ENCODE data around the gene ZNF324B. TPM values are rescaled to one million over a fixed set of nuclear protein-coding genes. Genes with fewer than 3 reads are reported as not detected.

Gene ZNF324B
- 6.3 to 6.9 TPM (median 6.6 TPM) in 5 replicates for total RNA-seq (2022; extraction: Qiagen RNA extraction)

DNA sequence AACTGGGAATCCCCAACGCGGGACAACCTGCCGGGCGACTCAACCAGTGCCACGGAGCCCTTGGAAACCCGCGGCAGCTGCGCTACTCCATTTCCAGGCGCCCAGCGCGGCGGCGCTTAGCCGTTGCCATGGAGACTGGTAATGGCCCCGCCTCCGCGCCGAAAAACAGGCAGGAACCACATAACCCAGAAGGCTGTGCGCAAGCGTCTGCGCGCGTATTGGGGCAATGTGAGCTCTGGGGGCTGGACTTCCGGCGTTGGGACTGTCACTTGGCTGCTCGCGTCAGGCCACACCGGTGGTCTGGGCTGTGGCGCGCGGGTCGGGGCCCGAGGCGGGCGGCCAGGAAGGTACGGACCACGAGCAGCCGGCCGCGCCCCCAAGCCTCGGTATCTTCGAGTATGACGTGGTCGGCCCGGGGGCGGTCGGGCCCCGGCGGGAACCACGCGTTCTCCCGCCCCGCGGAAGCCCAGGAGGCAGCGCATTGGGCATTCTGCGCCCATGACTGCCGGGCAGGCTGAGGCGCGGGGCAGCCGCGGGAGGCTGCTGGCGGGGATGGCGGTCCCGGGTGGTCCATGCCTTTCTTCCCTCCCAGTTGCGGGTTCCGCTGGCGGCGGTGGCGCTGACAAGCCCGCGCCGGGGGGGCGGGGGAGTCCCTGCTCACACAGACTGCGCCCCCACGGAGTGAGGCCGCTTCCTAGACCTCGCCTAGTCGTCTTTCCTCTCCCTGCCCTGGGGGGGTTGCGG lies at the start of gene ZNF324B:
Gene ZNF324B, plus strand, starts transcription at position 265 of the 744 bp plus-strand sequence. CDS start 2,080 bp downstream, outside the sequence.

DNA sequence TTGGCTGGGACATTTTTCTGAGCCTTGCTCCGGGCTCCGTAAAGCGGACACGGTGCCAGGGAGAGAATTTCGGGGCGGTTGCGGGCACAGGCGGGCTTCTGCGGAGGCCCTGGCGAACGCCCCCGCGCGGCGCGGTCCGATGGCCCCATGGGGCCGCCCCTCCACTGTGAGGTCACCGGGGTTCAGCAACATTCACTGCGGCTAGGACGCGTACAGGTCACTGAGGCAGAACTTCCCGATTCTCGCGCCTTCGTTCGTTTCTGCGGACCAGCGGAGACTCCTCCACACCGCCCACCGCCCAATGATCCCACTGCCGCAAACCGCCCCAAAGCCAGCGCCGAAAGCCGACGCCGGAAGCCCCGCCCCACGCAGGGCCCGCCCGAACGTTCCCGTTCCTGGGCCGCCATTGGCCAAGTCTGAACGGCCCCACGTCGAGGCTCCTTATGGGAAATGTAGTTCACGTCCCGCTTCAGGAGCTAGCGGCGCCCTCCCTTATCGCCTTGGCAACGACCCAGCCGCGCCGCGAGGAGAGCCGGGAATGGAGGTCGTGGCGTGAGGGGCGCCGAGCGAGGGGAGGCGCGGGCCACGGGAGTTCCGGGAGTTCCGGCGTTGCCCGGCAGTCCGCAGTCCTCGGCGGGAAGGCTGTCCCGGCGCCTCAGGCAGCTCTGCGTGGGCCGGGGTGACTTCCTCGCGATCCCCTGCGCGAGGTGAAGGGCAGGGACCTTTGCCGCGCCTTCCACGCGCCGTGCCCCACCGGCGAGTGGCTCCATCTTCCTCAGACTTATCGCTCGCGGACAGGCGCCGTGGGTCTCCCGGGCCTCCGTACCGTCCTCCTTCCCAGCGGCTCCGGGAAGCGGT lies 43.0 kb upstream of the ZNF324B start, which contains the start of gene ZNF584:
Gene ZNF584, plus strand, starts transcription at position 498 of the 858 bp plus-strand sequence. CDS start 499 bp downstream, outside the sequence.

DNA sequence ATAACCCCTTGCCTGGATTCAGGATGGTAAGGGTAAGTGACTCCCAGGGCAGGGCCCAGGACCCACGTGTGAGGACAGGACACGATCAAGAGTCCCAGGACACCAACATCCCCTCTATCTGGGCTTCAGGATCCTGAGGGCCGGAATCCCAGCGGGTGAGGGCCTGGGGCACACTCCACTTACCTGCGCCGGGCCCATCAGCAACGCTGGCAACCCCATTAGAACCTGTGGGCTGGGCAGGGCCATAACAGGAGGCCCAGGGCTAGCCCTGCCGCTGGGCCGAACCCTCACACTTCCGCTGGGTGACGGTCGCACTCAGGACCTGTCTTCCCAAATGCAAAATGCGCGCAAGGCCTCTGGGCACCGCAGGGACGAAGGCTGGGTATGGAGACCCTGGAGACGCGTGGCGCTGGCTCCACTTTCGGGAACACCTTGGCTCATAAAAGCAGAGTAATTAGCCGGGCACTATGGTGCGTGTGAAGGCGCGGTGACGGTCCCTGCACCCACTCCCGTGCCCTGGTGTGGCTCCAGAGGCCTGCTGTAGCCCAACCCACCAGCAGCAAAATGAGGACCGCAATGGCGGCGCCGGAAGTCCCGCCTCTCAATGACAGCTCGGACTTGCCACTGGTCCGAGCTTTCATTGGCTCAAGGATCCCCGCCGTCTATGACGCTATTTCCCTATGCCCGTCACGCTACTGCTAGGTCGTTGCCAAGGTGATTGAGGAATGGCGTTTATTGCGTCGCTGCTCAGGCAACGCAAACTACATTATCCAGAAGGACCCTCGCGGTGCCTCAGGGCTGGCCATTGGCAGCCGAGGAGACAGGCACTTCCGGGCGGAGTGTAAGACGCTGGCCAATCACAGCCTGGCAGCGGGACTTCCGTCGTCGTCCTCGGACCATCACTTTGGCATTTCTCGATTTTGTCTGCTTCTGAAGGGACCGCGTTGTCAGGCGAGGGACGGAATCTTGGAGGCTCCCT lies 11.6 kb upstream of the ZNF324B start, which contains the start of gene ZNF132:
Gene ZNF132, minus strand, starts transcription at position 578 of the 979 bp plus-strand sequence. Its CDS starts 332 bp downstream, at position 246.

DNA sequence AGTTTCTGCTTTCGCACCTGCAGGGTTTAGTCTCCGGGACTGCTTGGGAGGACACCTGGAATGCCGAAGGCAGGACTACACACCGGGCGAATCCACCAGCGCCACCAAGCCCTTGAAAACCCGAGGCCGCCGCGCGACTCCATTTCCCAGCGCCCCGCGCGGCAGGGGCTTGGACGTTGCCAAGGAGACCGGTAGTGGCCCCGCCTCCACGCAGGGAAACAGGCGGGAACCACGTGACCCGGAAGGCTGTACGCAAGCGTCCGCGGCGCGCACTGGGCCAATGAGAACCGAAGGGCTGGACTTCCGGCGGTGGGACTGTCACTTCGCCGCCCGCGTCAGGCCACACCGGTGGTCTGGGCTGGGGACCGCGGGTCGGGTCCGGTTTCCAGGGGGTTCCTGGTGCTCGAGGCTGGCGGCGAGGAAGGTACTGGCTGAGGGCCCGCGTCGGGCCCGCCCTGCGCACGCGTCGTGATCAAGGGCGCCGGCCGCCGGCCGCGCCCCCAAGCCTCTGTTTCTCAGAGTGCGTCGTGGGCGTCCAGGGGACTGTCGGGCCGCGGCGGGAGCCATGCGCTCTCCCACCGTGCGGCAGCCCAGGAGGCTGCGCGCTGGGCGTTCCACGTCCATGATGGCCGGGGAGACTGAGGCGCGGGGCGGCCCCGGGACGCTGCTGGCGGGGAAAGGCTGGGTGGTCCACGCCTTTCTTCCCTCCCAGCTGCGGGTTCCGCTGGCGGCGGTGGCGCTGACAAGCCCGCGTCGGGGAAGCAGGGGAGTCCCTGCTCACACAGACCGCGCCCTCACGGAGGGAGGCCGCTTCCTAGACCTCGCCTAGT lies 15.6 kb downstream of the ZNF324B start, which contains the start of gene ZNF324:
Gene ZNF324, plus strand, starts transcription at position 321 of the 830 bp plus-strand sequence. CDS start 2,106 bp downstream, outside the sequence.

DNA sequence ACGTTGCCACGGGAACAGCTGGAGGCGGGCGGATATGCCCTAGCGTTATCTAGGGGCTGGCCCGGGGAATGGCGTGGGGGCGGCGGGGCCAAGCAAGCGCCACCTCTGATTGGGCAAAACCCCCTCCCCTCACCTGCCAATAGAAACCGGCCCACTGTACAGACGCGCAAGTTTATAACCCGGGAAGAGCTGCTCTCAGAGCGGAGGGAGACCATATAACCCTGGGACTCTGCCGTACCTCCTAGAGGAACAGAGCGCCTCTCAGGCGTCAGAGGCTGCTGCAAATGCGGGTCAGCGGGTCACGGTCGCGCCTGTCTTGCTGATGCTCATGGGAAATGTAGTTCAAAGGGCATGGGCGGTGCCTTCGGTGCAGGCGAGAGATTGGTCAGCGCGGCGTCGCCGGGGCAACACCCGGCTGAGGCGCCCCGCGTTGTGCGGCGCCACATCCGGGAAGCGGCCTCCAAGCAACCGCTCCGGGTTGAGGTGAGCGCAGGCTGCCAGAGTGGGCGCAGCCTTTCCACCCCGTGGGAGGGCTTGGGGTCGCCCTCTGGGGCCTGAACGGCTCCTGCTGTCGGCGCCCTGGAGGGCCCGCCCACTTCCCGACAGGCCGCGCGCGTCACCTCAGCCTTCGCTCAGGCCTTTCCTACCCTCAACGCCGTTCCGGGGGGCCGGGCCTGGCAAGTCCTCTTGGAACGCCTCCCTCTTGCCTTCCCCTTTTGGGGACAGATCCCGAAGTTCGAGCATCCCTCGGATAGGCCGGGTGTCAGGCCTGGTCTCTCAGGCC lies 24.5 kb downstream of the ZNF324B start, which contains the start of gene ZNF446:
Gene ZNF446, plus strand, starts transcription at position 639 of the 784 bp plus-strand sequence. CDS start 867 bp downstream, outside the sequence.

Other genes with a start within 250 kb of the ZNF324B start
- gene ZNF544, start 222.7 kb upstream of the ZNF324B start, total RNA-seq (2022; extraction: Qiagen RNA extraction) = 15.5 to 24.6 TPM (median 17.5 TPM) in 5 replicates
- gene ZNF8, start 172.7 kb upstream of the ZNF324B start, total RNA-seq (2022; extraction: Qiagen RNA extraction) = 0.80 to 1.2 TPM (median 0.93 TPM) in 5 replicates
- gene ERVK3-1, start 146.2 kb upstream of the ZNF324B start, total RNA-seq (2022; extraction: Qiagen RNA extraction) = 84.3 to 105 TPM (median 89.0 TPM) in 5 replicates
- gene ZSCAN22, start 124.6 kb upstream of the ZNF324B start, total RNA-seq (2022; extraction: Qiagen RNA extraction) = 2.1 to 3.0 TPM (median 2.4 TPM) in 5 replicates
- 8.7 to 15.9 TPM (median 14.4 TPM) in 5 replicates for gene A1BG, start 98.1 kb upstream of the ZNF324B start, total RNA-seq (2022; extraction: Qiagen RNA extraction)
- gene ZNF497, start 88.9 kb upstream of the ZNF324B start, total RNA-seq (2022; extraction: Qiagen RNA extraction) = 0.91 to 1.7 TPM (median 1.3 TPM) in 5 replicates
- gene ZNF837, start 70.6 kb upstream of the ZNF324B start, total RNA-seq (2022; extraction: Qiagen RNA extraction) = 0.79 to 1.6 TPM (median 1.4 TPM) in 5 replicates
- gene RPS5, start 64.4 kb upstream of the ZNF324B start, total RNA-seq (2022; extraction: Qiagen RNA extraction) = 2,297 to 2,583 TPM (median 2,408 TPM) in 5 replicates
- gene RNF225, start 56.0 kb upstream of the ZNF324B start, total RNA-seq (2022; extraction: Qiagen RNA extraction) = 0.18 to 0.37 TPM (median 0.23 TPM) in 4 of 5 replicates, not detected in the other
- 16.9 to 19.7 TPM (median 18.2 TPM) in 5 replicates for gene ZNF584, start 43.0 kb upstream of the ZNF324B start, total RNA-seq (2022; extraction: Qiagen RNA extraction)
- 0.12 to 0.19 TPM (median 0.12 TPM) in 4 of 5 replicates, not detected in the other for gene ZNF132, start 11.5 kb upstream of the ZNF324B start, total RNA-seq (2022; extraction: Qiagen RNA extraction)
- gene ZNF324, start 15.5 kb downstream of the ZNF324B start, total RNA-seq (2022; extraction: Qiagen RNA extraction) = 9.1 to 11.1 TPM (median 10.4 TPM) in 5 replicates
- 10.2 to 13.0 TPM (median 12.3 TPM) in 5 replicates for gene ZNF446, start 24.7 kb downstream of the ZNF324B start, total RNA-seq (2022; extraction: Qiagen RNA extraction)
- gene SLC27A5, start 60.4 kb downstream of the ZNF324B start, total RNA-seq (2022; extraction: Qiagen RNA extraction) = 21.6 to 34.9 TPM (median 30.9 TPM) in 5 replicates
- gene ZBTB45, start 68.2 kb downstream of the ZNF324B start, total RNA-seq (2022; extraction: Qiagen RNA extraction) = 14.1 to 20.4 TPM (median 19.7 TPM) in 5 replicates
- 628 to 732 TPM (median 680 TPM) in 5 replicates for gene TRIM28, start 92.4 kb downstream of the ZNF324B start, total RNA-seq (2022; extraction: Qiagen RNA extraction)
- gene CHMP2A, start 103.5 kb downstream of the ZNF324B start, total RNA-seq (2022; extraction: Qiagen RNA extraction) = 191 to 219 TPM (median 202 TPM) in 5 replicates
- 130 to 146 TPM (median 138 TPM) in 5 replicates for gene UBE2M, start 107.0 kb downstream of the ZNF324B start, total RNA-seq (2022; extraction: Qiagen RNA extraction)
- 10.2 to 17.3 TPM (median 15.3 TPM) in 5 replicates for gene MZF1, start 121.7 kb downstream of the ZNF324B start, total RNA-seq (2022; extraction: Qiagen RNA extraction)